K562 (cell line): ENCODE measurements around the gene PCDHGC4. TPM values are rescaled to one million over a fixed set of nuclear protein-coding genes. Genes with fewer than 3 reads are reported as not detected.

Source experiments
- CXXC5 ChIP-seq: fragments of 250-450 bp; sonication (Bioruptor Pico); IDR thresholded peaks from 2 replicates; pipeline ENCODE4 v1.8.0; 2022; ENCODE audit warnings: inconsistent platforms, mild to moderate bottlenecking, moderate library complexity
- EWSR1 ChIP-seq: fragments of 450-650 bp; IDR thresholded peaks from 2 replicates; pipeline ENCODE4 v1.6.1; 2018; ENCODE audit warnings: borderline replicate concordance, mild to moderate bottlenecking, low read depth, moderate library complexity; ENCODE audit not compliant: partially characterized antibody
- HDAC1 ChIP-seq, 2 experiments: fragments of 450-650 bp; IDR thresholded peaks; 2 replicates each; pipeline ENCODE4 v1.6.1; 2016 to 2017; ENCODE audit warnings: inconsistent platforms in 1 of 2, mild to moderate bottlenecking in 1 of 2, moderate library complexity in 1 of 2
- MTA3 ChIP-seq: fragments of 450-650 bp; formaldehyde crosslinking; IDR thresholded peaks from 2 replicates; pipeline ENCODE4 v1.6.1; 2017; ENCODE audit warnings: mild to moderate bottlenecking, borderline replicate concordance
- MYNN ChIP-seq, 2 experiments: sonication (generic); formaldehyde crosslinking in 1 of 2; IDR thresholded peaks; 2 replicates each; pipeline versions ENCODE4 v1.5.0 to v1.6.1; 2016 to 2020; ENCODE audit warnings: antibody characterized with exemption in 1 of 2, missing genetic modification reagents in 1 of 2
- RB1 ChIP-seq: fragments of 450-650 bp; IDR thresholded peaks from 2 replicates; pipeline ENCODE4 v1.6.1; 2017; ENCODE audit warnings: low read depth, mild to moderate bottlenecking
- RFX1 ChIP-seq: fragments of 450-650 bp; IDR thresholded peaks from 2 replicates; pipeline ENCODE4 v1.6.1; 2016; ENCODE audit warnings: mild to moderate bottlenecking, moderate library complexity
- YY1 ChIP-seq, 3 experiments: IDR thresholded peaks; 2 replicates each; pipeline ENCODE4 v1.6.1; 2011; ENCODE audit warnings: low read length in 2 of 3, mild to moderate bottlenecking in 2 of 3, moderate library complexity in 2 of 3, borderline replicate concordance in 1 of 3, control low read depth in 1 of 3, low read depth in 1 of 3; ENCODE audit not compliant: insufficient read depth in 3 of 3, insufficient replicate concordance in 2 of 3, control insufficient read depth in 1 of 3, insufficient read length in 1 of 3; ENCODE audit errors: extremely low read depth in 1 of 3
- ZBTB8A ChIP-seq: fragments of 450-650 bp; IDR thresholded peaks from 2 replicates; pipeline ENCODE4 v1.6.1; 2018; ENCODE audit warnings: mild to moderate bottlenecking, moderate library complexity; ENCODE audit not compliant: partially characterized antibody
- ZC3H11A ChIP-seq: IDR thresholded peaks from 2 replicates; pipeline ENCODE4 v1.6.1; 2012; ENCODE audit warnings: low read depth, low read length, improper control_type of control experiment
- ZNF584 ChIP-seq: fragments of 200-800 bp; sonication (Bioruptor generic); IDR thresholded peaks from 2 replicates; pipeline ENCODE4 v1.6.1; 2016; ENCODE audit warnings: low read depth, mild to moderate bottlenecking, missing genetic modification characterization, missing compliant biosample characterization
- polyA plus RNA-seq, 8 experiments: library from polyadenylated mRNA; depleted of rRNA in 4 of 8; stranded (reverse) in 5 of 8; unstranded in 3 of 8; fragments of >200 nt; fragmentation: Nextera tagmentation in 2 of 8; fragmentation: Illumina TruSeq in 1 of 8; extraction: Ambion mirVana in 2 of 8; extraction: Trizol in 1 of 8; gene quantifications; 2 replicates each; pipeline versions ENCODE4 v1.2.1 to v1.2.3, GENCODE V29; 2011 to 2014; ENCODE audit warnings: inconsistent platforms in 1 of 8, missing spikeins in 1 of 8
- total RNA-seq, 7 experiments: library from RNA; depleted of rRNA in 6 of 7; stranded (reverse); fragments of >200 nt in 6 of 7; fragmentation: Illumina TruSeq in 2 of 7; extraction: Trizol in 2 of 7; gene quantifications; 2 replicates each; pipeline versions ENCODE4 v1.2.1 to v1.2.3, GENCODE V29; 2011 to 2021; ENCODE audit warnings: low replicate concordance in 1 of 7
- TF ChIP-seq, protein P1 (sequence below), 2 experiments: fragments of 450-650 bp; conservative IDR thresholded peaks; 2 replicates each; pipeline ENCODE4 v1.6.1; 2017; ENCODE audit warnings: mild to moderate bottlenecking in 2 of 2, moderate library complexity in 2 of 2
- TF ChIP-seq, protein P2 (sequence below): sonication (generic); formaldehyde crosslinking; IDR thresholded peaks from 2 replicates; pipeline ENCODE4 v1.8.0; 2022; ENCODE audit warnings: mild to moderate bottlenecking, missing genetic modification reagents
- TF ChIP-seq, protein P3 (sequence below): sonication (generic); formaldehyde crosslinking; IDR thresholded peaks from 2 replicates; pipeline ENCODE4 v1.8.1; 2023; ENCODE audit warnings: missing genetic modification reagents, mild to moderate bottlenecking, borderline replicate concordance
- TF ChIP-seq, protein P4 (sequence below): IDR thresholded peaks from 2 replicates; pipeline ENCODE4 v1.6.1; 2011; ENCODE audit not compliant: insufficient read length; ENCODE audit errors: extremely low read depth

The PCDHGC4 gene
- total and polyA plus RNA-seq, 9 of the 15 experiments (the other 6 are each of a cell fraction or from before 2014, with no cell fraction given): 0.05 TPM; not detected in 8

DNA sequence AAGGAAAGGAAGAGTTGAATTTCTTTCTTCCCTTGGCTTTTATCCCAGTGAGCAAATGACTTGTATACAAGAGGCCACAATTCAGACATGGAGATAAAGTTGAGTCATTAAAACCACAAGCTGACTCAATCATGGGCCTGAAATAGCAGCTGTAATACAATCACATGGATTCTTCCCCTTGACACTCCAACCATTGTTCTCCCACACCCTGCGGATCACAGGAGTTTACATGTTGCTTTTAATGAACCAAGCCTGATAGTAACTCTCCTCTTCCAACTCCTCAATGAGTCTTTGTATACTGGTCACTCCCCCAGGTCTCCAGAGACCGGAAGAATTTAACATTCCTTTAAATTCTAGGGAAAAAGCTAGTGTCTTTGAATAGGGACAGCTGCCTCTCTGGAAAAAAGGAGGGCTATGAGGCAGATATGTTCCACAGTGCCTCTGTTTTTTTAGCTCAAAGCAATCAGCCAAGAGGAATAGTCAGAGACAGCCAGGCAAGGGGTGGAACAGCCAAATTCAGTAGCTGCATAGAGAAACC is 36.5 kb downstream of the PCDHGC4 start (continued):
- TF ChIP-seq RFX1 (no peak), ZC3H11A (no peak), ZBTB8A (no peak), YY1 (IDR thresholded peaks at IDR 0.05; ENCODE audit: borderline replicate concordance in 1 of 3, control insufficient read depth in 1 of 3, extremely low read depth in 1 of 3, insufficient read depth in 3 of 3, insufficient read length in 1 of 3, insufficient replicate concordance in 2 of 3, low read depth in 1 of 3, low read length in 2 of 3) (no peak), MYNN (IDR thresholded peaks at IDR 0.05) (no peak), MYNN (CRISPR knock-in tag; IDR thresholded peaks at IDR 0.05) (no peak), MTA3 (no peak), ZNF584 (CRISPR knock-in tag) (no peak), CXXC5 (CRISPR knock-in tag) (no peak), RB1 (no peak), EWSR1 (no peak), HDAC1 (IDR thresholded peaks at IDR 0.05) (no peak; a peak in 1 of 4 replicates)
- TF ChIP-seq, protein P1, sequence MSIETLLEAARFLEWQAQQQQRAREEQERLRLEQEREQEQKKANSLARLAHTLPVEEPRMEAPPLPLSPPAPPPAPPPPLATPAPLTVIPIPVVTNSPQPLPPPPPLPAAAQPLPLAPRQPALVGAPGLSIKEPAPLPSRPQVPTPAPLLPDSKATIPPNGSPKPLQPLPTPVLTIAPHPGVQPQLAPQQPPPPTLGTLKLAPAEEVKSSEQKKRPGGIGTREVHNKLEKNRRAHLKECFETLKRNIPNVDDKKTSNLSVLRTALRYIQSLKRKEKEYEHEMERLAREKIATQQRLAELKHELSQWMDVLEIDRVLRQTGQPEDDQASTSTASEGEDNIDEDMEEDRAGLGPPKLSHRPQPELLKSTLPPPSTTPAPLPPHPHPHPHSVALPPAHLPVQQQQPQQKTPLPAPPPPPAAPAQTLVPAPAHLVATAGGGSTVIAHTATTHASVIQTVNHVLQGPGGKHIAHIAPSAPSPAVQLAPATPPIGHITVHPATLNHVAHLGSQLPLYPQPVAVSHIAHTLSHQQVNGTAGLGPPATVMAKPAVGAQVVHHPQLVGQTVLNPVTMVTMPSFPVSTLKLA (conservative IDR thresholded peaks at IDR 0.05): peak in 1 of 2 experiments; percentile 52; a peak in 1 of 4 replicates
- TF ChIP-seq, protein P2, sequence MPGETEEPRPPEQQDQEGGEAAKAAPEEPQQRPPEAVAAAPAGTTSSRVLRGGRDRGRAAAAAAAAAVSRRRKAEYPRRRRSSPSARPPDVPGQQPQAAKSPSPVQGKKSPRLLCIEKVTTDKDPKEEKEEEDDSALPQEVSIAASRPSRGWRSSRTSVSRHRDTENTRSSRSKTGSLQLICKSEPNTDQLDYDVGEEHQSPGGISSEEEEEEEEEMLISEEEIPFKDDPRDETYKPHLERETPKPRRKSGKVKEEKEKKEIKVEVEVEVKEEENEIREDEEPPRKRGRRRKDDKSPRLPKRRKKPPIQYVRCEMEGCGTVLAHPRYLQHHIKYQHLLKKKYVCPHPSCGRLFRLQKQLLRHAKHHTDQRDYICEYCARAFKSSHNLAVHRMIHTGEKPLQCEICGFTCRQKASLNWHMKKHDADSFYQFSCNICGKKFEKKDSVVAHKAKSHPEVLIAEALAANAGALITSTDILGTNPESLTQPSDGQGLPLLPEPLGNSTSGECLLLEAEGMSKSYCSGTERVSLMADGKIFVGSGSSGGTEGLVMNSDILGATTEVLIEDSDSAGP (CRISPR knock-in tag): no peak
- TF ChIP-seq, protein P3, sequence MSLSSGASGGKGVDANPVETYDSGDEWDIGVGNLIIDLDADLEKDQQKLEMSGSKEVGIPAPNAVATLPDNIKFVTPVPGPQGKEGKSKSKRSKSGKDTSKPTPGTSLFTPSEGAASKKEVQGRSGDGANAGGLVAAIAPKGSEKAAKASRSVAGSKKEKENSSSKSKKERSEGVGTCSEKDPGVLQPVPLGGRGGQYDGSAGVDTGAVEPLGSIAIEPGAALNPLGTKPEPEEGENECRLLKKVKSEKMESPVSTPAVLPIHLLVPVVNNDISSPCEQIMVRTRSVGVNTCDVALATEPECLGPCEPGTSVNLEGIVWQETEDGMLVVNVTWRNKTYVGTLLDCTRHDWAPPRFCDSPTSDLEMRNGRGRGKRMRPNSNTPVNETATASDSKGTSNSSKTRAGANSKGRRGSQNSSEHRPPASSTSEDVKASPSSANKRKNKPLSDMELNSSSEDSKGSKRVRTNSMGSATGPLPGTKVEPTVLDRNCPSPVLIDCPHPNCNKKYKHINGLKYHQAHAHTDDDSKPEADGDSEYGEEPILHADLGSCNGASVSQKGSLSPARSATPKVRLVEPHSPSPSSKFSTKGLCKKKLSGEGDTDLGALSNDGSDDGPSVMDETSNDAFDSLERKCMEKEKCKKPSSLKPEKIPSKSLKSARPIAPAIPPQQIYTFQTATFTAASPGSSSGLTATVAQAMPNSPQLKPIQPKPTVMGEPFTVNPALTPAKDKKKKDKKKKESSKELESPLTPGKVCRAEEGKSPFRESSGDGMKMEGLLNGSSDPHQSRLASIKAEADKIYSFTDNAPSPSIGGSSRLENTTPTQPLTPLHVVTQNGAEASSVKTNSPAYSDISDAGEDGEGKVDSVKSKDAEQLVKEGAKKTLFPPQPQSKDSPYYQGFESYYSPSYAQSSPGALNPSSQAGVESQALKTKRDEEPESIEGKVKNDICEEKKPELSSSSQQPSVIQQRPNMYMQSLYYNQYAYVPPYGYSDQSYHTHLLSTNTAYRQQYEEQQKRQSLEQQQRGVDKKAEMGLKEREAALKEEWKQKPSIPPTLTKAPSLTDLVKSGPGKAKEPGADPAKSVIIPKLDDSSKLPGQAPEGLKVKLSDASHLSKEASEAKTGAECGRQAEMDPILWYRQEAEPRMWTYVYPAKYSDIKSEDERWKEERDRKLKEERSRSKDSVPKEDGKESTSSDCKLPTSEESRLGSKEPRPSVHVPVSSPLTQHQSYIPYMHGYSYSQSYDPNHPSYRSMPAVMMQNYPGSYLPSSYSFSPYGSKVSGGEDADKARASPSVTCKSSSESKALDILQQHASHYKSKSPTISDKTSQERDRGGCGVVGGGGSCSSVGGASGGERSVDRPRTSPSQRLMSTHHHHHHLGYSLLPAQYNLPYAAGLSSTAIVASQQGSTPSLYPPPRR (CRISPR knock-in tag): no peak
- TF ChIP-seq, protein P4, sequence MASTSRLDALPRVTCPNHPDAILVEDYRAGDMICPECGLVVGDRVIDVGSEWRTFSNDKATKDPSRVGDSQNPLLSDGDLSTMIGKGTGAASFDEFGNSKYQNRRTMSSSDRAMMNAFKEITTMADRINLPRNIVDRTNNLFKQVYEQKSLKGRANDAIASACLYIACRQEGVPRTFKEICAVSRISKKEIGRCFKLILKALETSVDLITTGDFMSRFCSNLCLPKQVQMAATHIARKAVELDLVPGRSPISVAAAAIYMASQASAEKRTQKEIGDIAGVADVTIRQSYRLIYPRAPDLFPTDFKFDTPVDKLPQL: no peak
